HG02870 (cell line): Measurements from ENCODE around the gene KRT71.

Source experiments
- ATAC-seq: cut with Tn5 transposase; IDR thresholded peaks from one replicate; pipeline ENCODE4 v1.9.1; 2021; ENCODE audit warnings: mild to moderate bottlenecking, moderate library complexity; ENCODE audit not compliant: unreplicated experiment

Gene KRT71

GRCh38 chr12:52540531-52540930 lies 12.4 kb downstream of the KRT71 start:
- ATAC-seq = no peak

GRCh38 chr12:52539821-52540173 lies 13.1 kb downstream of the KRT71 start:
- no peak for ATAC-seq

GRCh38 chr12:52539083-52539820 lies 13.7 kb downstream of the KRT71 start:
- no peak for ATAC-seq

- no peak for ATAC-seq
These were observed 15.8 kb downstream of the KRT71 start for GRCh38 chr12:52537101-52537500.

GRCh38 chr12:52535574-52535973 lies 17.4 kb downstream of the KRT71 start:
- no peak for ATAC-seq

GRCh38 chr12:52534482-52534881 lies 18.5 kb downstream of the KRT71 start:
- no peak for ATAC-seq

GRCh38 chr12:52533686-52534470 lies 19.1 kb downstream of the KRT71 start:
- no peak for ATAC-seq

- no peak for ATAC-seq
These were observed 20.3 kb downstream of the KRT71 start for GRCh38 chr12:52532636-52533035.

- ATAC-seq = no peak
These were observed 21.2 kb downstream of the KRT71 start for GRCh38 chr12:52531566-52532300.

- no peak for ATAC-seq
These were observed 22.0 kb downstream of the KRT71 start for GRCh38 chr12:52530905-52531304.

- no peak for ATAC-seq
These were observed 22.6 kb downstream of the KRT71 start for GRCh38 chr12:52530366-52530765.

GRCh38 chr12:52529846-52530245 lies 23.1 kb downstream of the KRT71 start:
- no peak for ATAC-seq

- ATAC-seq = no peak
These were observed 23.5 kb downstream of the KRT71 start for GRCh38 chr12:52529417-52529816.

GRCh38 chr12:52528641-52529143 lies 24.3 kb downstream of the KRT71 start:
- ATAC-seq = no peak

- ATAC-seq = no peak
These were observed 25.7 kb downstream of the KRT71 start for GRCh38 chr12:52527121-52527800.

GRCh38 chr12:52526511-52526951 lies 26.4 kb downstream of the KRT71 start:
- no peak for ATAC-seq

GRCh38 chr12:52525661-52526499 lies 27.1 kb downstream of the KRT71 start:
- no peak for ATAC-seq

GRCh38 chr12:52524898-52525591 lies 27.9 kb downstream of the KRT71 start:
- ATAC-seq = no peak

- no peak for ATAC-seq
These were observed 28.6 kb downstream of the KRT71 start for GRCh38 chr12:52524241-52524897.
